MM.1S (cell line): ENCODE results near the gene ATP6V1B1.

Experiments
- DNase-seq: peaks from one replicate; pipeline ENCODE4 v3.0.0-alpha.2; 2015
- H2AFZ ChIP-seq: fragments of 300-600 bp; sonication (generic); 2 replicates; pipeline ENCODE4 v1.6.0; 2016; ENCODE audit warnings: antibody characterized with exemption, low read length
- H3F3A ChIP-seq: fragments of 300-600 bp; sonication (generic); 2 replicates; pipeline ENCODE4 v1.6.1; 2016; ENCODE audit warnings: mild to moderate bottlenecking, antibody characterized with exemption, low read length, moderate library complexity, mixed read lengths; ENCODE audit not compliant: insufficient read depth
- H3K27ac ChIP-seq: fragments of 300-600 bp; sonication (generic); 2 replicates; pipeline ENCODE4 v1.5.1; 2016; ENCODE audit warnings: mild to moderate bottlenecking, low read length
- H3K27me3 ChIP-seq: fragments of 300-600 bp; sonication (generic); replicated peaks from 2 replicates; pipeline ENCODE4 v1.6.0; 2016; ENCODE audit warnings: low read length; ENCODE audit not compliant: insufficient read depth
- H3K36me3 ChIP-seq: fragments of 300-600 bp; sonication (generic); replicated peaks from 2 replicates; pipeline ENCODE4 v1.6.1; 2016; ENCODE audit warnings: mild to moderate bottlenecking, low read length, mixed read lengths; ENCODE audit not compliant: insufficient read depth
- H3K4me1 ChIP-seq: fragments of 300-600 bp; sonication (generic); 2 replicates; pipeline ENCODE4 v1.6.1; 2016; ENCODE audit warnings: low read length, mixed read lengths
- H3K4me2 ChIP-seq: fragments of 300-600 bp; sonication (generic); 2 replicates; pipeline ENCODE4 v1.6.0; 2016; ENCODE audit warnings: low read depth, low read length
- H3K4me3 ChIP-seq: fragments of 300-600 bp; sonication (generic); 2 replicates; pipeline ENCODE4 v1.5.1; 2016; ENCODE audit warnings: low read length, mixed read lengths
- H3K79me2 ChIP-seq: fragments of 300-600 bp; sonication (generic); 2 replicates; pipeline ENCODE4 v1.6.1; 2016; ENCODE audit warnings: mixed run types, low read length, mixed read lengths
- H3K9ac ChIP-seq: fragments of 300-600 bp; sonication (generic); 2 replicates; pipeline ENCODE4 v1.6.1; 2016; ENCODE audit warnings: low read length, mixed read lengths
- H3K9me2 ChIP-seq: fragments of 300-600 bp; sonication (generic); replicated peaks from 2 replicates; pipeline ENCODE4 v1.6.1; 2016; ENCODE audit warnings: mild to moderate bottlenecking, low read length, mixed read lengths; ENCODE audit not compliant: insufficient read depth
- H3K9me3 ChIP-seq: fragments of 300-600 bp; sonication (generic); replicated peaks from 2 replicates; pipeline ENCODE4 v1.6.1; 2016; ENCODE audit warnings: mild to moderate bottlenecking, low read length, mixed read lengths; ENCODE audit not compliant: insufficient read depth
- H4K20me1 ChIP-seq: fragments of 300-600 bp; sonication (generic); 2 replicates; pipeline ENCODE4 v1.6.1; 2016; ENCODE audit warnings: mild to moderate bottlenecking, low read length, moderate library complexity, mixed read lengths; ENCODE audit not compliant: insufficient read depth
- EZH2 ChIP-seq: fragments of 300-600 bp; sonication (generic); optimal IDR thresholded peaks from 2 replicates; pipeline ENCODE3; 2017; ENCODE audit warnings: low read depth, mild to moderate bottlenecking, antibody characterized with exemption, low read length, mixed read lengths
- EZH2phosphoT487 ChIP-seq: fragments of 300-600 bp; sonication (generic); IDR thresholded peaks from 2 replicates; pipeline ENCODE4 v1.6.1; 2018; ENCODE audit warnings: antibody characterized with exemption, low read length
- TF ChIP-seq, protein P1 (sequence below): fragments of 300-600 bp; sonication (generic); IDR thresholded peaks from 2 replicates; pipeline ENCODE4 v1.5.1; 2016; ENCODE audit warnings: antibody characterized with exemption, low read length, mixed read lengths

Gene ATP6V1B1

DNA sequence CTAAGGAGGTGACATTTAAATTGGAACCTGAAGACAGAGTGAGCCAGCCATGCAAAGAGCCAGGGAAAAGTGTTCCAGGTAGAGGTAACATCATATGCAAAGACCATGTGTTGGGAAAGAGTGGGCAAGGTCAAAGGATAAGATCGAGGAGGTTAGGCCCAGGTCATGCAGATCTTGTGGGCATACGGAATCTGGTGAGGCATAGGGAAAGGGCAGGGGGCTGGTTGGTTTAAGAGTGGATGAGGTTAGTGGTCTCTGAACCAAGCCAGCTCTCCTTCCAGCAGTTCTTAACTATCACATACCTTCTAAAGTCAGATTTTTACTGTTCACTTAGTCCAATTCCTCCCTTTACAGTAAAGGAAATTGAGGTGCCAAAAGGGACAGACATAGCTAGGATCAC is 45.7 kb downstream of the ATP6V1B1 start:
- no peaks in the 10 kb centered on the region for H3K9me2 ChIP-seq

DNA sequence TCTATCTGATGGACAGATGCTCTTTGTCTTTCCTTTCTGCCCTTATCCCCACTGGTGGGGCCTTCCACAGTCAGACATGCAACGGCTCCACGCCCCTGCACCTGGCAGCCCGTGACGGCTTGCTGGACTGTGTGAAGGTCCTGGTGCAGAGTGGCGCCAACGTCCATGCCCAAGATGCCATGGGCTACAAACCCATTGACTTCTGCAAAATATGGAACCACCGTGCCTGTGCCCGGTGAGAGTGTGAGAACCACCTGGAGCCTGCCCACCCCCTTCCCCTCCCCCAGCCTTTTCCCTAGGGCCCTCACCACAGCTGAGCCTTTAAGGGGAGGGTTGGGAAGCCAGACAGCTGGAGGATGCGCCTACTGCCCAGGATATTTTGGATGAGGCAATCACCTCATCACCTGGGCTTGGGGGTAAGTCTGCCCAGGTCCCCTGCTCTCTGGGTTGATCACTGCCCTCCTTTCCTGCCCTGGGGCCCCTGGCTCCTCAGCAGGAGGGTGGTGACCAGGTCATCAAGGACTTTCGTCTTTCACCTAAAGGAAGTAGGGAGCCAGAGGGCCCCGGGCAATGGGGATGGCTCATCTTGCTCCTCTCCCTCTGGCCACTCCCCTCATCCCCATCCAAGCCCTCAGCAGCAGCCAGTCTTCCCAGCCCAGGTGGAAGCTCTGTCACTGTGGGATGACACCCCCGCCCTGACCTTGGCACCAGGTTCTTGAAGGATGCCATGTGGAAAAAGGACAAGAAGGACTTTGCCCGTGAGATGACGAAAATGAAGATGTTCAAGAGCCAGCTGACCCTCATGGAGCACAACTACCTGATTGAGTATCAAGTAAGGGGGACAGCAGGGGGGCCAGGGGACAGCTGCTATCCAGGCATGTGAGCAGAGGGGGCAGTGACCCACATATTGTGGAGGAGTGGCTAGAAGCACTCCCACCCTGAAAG is 46.4 kb downstream of the ATP6V1B1 start:
- no peaks in the 10 kb centered on the region for H3K9me3 ChIP-seq
- TF ChIP-seq EZH2phosphoT487 = no peak
- TF ChIP-seq EZH2 = no peak
- TF ChIP-seq, protein P1, sequence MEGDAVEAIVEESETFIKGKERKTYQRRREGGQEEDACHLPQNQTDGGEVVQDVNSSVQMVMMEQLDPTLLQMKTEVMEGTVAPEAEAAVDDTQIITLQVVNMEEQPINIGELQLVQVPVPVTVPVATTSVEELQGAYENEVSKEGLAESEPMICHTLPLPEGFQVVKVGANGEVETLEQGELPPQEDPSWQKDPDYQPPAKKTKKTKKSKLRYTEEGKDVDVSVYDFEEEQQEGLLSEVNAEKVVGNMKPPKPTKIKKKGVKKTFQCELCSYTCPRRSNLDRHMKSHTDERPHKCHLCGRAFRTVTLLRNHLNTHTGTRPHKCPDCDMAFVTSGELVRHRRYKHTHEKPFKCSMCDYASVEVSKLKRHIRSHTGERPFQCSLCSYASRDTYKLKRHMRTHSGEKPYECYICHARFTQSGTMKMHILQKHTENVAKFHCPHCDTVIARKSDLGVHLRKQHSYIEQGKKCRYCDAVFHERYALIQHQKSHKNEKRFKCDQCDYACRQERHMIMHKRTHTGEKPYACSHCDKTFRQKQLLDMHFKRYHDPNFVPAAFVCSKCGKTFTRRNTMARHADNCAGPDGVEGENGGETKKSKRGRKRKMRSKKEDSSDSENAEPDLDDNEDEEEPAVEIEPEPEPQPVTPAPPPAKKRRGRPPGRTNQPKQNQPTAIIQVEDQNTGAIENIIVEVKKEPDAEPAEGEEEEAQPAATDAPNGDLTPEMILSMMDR = no peak
- peaks cover 4% of the 10 kb centered on the region; the same call in 1 of the 2 replicates for H3K4me1 ChIP-seq
- H3K36me3 ChIP-seq = no peaks in the 10 kb centered on the region
- H4K20me1 ChIP-seq = peaks cover 3% of the 10 kb centered on the region; the same call in 1 of the 2 replicates
- H3K9ac ChIP-seq = no peak overlapping the region
- H3K4me3 ChIP-seq = no peak overlapping the region
- H3K27me3 ChIP-seq = no peaks in the 10 kb centered on the region
- DNase-seq = no peak
- peaks cover 9% of the 10 kb centered on the region; the same call in 1 of the 2 replicates for H3F3A ChIP-seq
- no peak overlapping the region for H3K4me2 ChIP-seq
- no peaks in the 10 kb centered on the region for H3K9me2 ChIP-seq
- H3K79me2 ChIP-seq = no peaks in the 10 kb centered on the region
- no peak overlapping the region for H3K27ac ChIP-seq
- H2AFZ ChIP-seq = no peak overlapping the region

More for the DNA sequence above, 45.7 kb downstream of the ATP6V1B1 start:
- Histone ChIP-seq H3F3A (peaks cover 9% of the 10 kb centered on the region; the same call in 1 of the 2 replicates), H3K9me3 (no peaks in the 10 kb centered on the region), H3K9ac (no peak overlapping the region), H3K4me2 (no peak overlapping the region), H4K20me1 (peaks cover 3% of the 10 kb centered on the region; the same call in 1 of the 2 replicates), H3K4me1 (peaks cover 6% of the 10 kb centered on the region; the same call in 1 of the 2 replicates), H3K79me2 (no peaks in the 10 kb centered on the region), H2AFZ (no peak overlapping the region), H3K27me3 (no peaks in the 10 kb centered on the region), H3K27ac (no peak overlapping the region), H3K4me3 (no peak overlapping the region), H3K36me3 (no peaks in the 10 kb centered on the region)
- no peak for TF ChIP-seq EZH2
- no peak for TF ChIP-seq EZH2phosphoT487
- TF ChIP-seq, protein P1 = no peak
- no peak for DNase-seq

DNA sequence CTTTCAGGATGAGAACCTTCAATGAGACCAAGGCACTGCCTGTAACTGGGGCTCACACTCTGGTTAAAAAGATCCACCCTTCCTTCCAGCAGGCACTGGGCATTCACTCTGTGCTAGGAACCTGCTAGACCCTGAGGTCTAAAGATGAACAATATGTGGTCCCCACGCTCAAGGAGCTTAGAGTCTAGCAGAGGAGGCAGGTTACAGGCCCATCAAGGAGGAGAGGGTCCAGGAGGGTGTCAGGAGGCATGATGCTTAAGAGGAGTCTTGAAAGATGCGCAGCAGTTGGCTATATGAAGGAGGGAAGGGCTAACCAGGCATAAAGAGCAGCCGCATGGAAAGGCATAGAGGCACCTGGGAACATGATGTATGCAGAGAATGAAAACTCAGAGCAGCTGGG is 47.3 kb downstream of the ATP6V1B1 start:
- TF ChIP-seq EZH2 = no peak
- TF ChIP-seq, protein P1 = no peak
- TF ChIP-seq EZH2phosphoT487 = no peak
- H3K4me1 ChIP-seq = no peaks in the 10 kb centered on the region; the same call in 1 of the 2 replicates
- peaks cover 3% of the 10 kb centered on the region; the same call in 1 of the 2 replicates for H4K20me1 ChIP-seq
- H3K36me3 ChIP-seq = no peaks in the 10 kb centered on the region
- H3K27ac ChIP-seq = no peak overlapping the region
- no peaks in the 10 kb centered on the region for H3K9me2 ChIP-seq
- peaks cover 4% of the 10 kb centered on the region; the same call in 1 of the 2 replicates for H3F3A ChIP-seq
- H3K4me3 ChIP-seq = no peak overlapping the region
- no peaks in the 10 kb centered on the region for H3K27me3 ChIP-seq
- no peak for DNase-seq
- H2AFZ ChIP-seq = no peak overlapping the region
- H3K4me2 ChIP-seq = no peak overlapping the region
- H3K9ac ChIP-seq = no peak overlapping the region
- H3K9me3 ChIP-seq = no peaks in the 10 kb centered on the region
- no peaks in the 10 kb centered on the region for H3K79me2 ChIP-seq
